GM12878 (cell line): ENCODE results near the gene CCDC197. TPM values are rescaled to one million over a fixed set of nuclear protein-coding genes. Genes with fewer than 3 reads are reported as not detected.

Experiments used
- ATAC-seq: fragments of 200-7000 bp; cut with Tn5 transposase; 3 replicates; pipeline ENCODE4 v1.9.1; 2020; ENCODE audit warnings: mild to moderate bottlenecking, moderate library complexity
- BruUV-seq: library from RNA; stranded (reverse); fragments of 400-500 nt; replicated peaks from 2 replicates; lab custom pipeline; 2021; lab: Mats Ljungman, UMichigan
- CTCF ChIA-PET: fragments of 300-600 bp; sonication (Branson Sonifier 250); formaldehyde crosslinking; extraction: SDS; loops from one replicate; lab custom pipeline; 2021; ENCODE audit warnings: inconsistent platforms; lab: Yijun Ruan, JAX
- POLR2A ChIA-PET: fragments of 350-600 bp; formaldehyde crosslinking; extraction: SDS; loops from one replicate; lab custom pipeline; 2021; ENCODE audit warnings: inconsistent platforms; lab: Charles Lee
- RAD21 ChIA-PET: fragments of 300-600 bp; sonication (Branson Sonifier 250); formaldehyde crosslinking; loops from one replicate; lab custom pipeline; 2023; ENCODE audit warnings: antibody characterized with exemption; ENCODE audit not compliant: unreplicated experiment; lab: Charles Lee
- SMC1A ChIA-PET: fragments of 300-600 bp; sonication (Branson Sonifier 250); formaldehyde crosslinking; loops from one replicate; lab custom pipeline; 2023; ENCODE audit not compliant: unreplicated experiment, uncharacterized antibody; lab: Charles Lee
- DNase-seq: peaks from one replicate; pipeline ENCODE4 v3.0.0-alpha.2; 2011; ENCODE audit warnings: low read depth, low spot score
- FAIRE-seq: peaks from 3 replicates; lab custom pipeline; 2011; peaks lifted over from hg19 to GRCh38; lab: Jason Lieb, UNC
- H2AFZ ChIP-seq: 2 replicates; pipeline ENCODE4 v1.6.0; 2011; ENCODE audit warnings: low read depth, low read length, control low read depth; ENCODE audit not compliant: control insufficient read depth
- H3K27ac ChIP-seq: 2 replicates; pipeline ENCODE4 v1.5.1; 2011; ENCODE audit warnings: control low read depth; ENCODE audit not compliant: control insufficient read depth, insufficient read depth
- H3K27me3 ChIP-seq, 2 experiments: replicated peaks in 1 of 2; 2 replicates each; pipeline versions ENCODE4 v1.6.0 to v1.6.1; 2011; ENCODE audit warnings: low read length in 1 of 2; ENCODE audit not compliant: control insufficient read depth in 2 of 2, insufficient read depth in 2 of 2
- H3K36me3 ChIP-seq, 2 experiments: 2 replicates each; pipeline ENCODE4 v1.5.1; 2011; ENCODE audit warnings: low read length in 1 of 2; ENCODE audit not compliant: control insufficient read depth in 2 of 2, insufficient read depth in 2 of 2
- H3K4me1 ChIP-seq: 2 replicates; pipeline ENCODE4 v1.6.1; 2011; ENCODE audit warnings: mild to moderate bottlenecking, low read length, moderate library complexity, mixed read lengths; ENCODE audit not compliant: control insufficient read depth, insufficient read depth
- H3K4me2 ChIP-seq: 2 replicates; pipeline ENCODE4 v1.6.0; 2011; ENCODE audit warnings: control low read depth; ENCODE audit not compliant: control insufficient read depth, insufficient read depth
- H3K4me3 ChIP-seq: fragments of 200-600 bp; sonication (generic); 2 replicates; pipeline ENCODE4 v1.5.1; 2016
- H3K79me2 ChIP-seq: 2 replicates; pipeline ENCODE4 v1.6.0; 2011; ENCODE audit warnings: low read length; ENCODE audit not compliant: control insufficient read depth, insufficient read depth
- H3K9ac ChIP-seq: 2 replicates; pipeline ENCODE4 v1.8.0; 2011; ENCODE audit warnings: low read length, control low read depth, mixed read lengths; ENCODE audit not compliant: control insufficient read depth, insufficient read depth
- H3K9me3 ChIP-seq: replicated peaks from 3 replicates; pipeline ENCODE4 v1.5.1; 2011; ENCODE audit warnings: mild to moderate bottlenecking, low read length; ENCODE audit not compliant: control insufficient read depth, insufficient read depth
- H4K20me1 ChIP-seq: 2 replicates; pipeline ENCODE4 v1.6.0; 2011; ENCODE audit not compliant: control insufficient read depth, insufficient read depth
- BACH1 ChIP-seq: fragments of 450-650 bp; IDR thresholded peaks from 2 replicates; pipeline ENCODE4 v1.6.1; 2017; ENCODE audit warnings: mild to moderate bottlenecking, borderline replicate concordance
- HDGF ChIP-seq: fragments of 450-650 bp; IDR thresholded peaks from 2 replicates; pipeline ENCODE4 v1.6.1; 2016; ENCODE audit warnings: antibody characterized with exemption
- IKZF1 ChIP-seq: fragments of 450-650 bp; conservative IDR thresholded peaks from 2 replicates; pipeline ENCODE4 v1.6.1; 2017; ENCODE audit warnings: antibody characterized with exemption, mild to moderate bottlenecking
- NR2F1 ChIP-seq: fragments of 450-650 bp; conservative IDR thresholded peaks from 2 replicates; pipeline ENCODE4 v1.6.1; 2017; ENCODE audit warnings: mild to moderate bottlenecking
- ZNF24 ChIP-seq: fragments of 450-650 bp; IDR thresholded peaks from 2 replicates; pipeline ENCODE4 v1.6.1; 2017; ENCODE audit warnings: antibody characterized with exemption, mild to moderate bottlenecking
- WGBS: methylation state at CpG from one replicate; pipeline ENCODE4 v1.1.6; 2016; ENCODE audit warnings: low lambda C conversion rate; ENCODE audit not compliant: insufficient replicate concordance, insufficient coverage; ENCODE audit errors: missing lambda C conversion rate; 5-methylcytosine and 5-hydroxymethylcytosine counted together
- in situ Hi-C: fragments of 300-500 bp; cut with MboI; formaldehyde crosslinking; loops from 9 replicates; pipeline ENCODE4 v1.14.3; 2018; ENCODE audit warnings: mixed read lengths
- intact Hi-C: fragments of 100-400 bp; cut with micrococcal nuclease; formaldehyde crosslinking; loops from one replicate; pipeline ENCODE4 v1.14.2; 2022; ENCODE audit not compliant: unreplicated experiment
- polyA plus RNA-seq, 11 experiments: library from polyadenylated mRNA; depleted of rRNA in 4 of 11; unstranded in 6 of 11; stranded (reverse) in 5 of 11; fragments of >200 nt; fragmentation: Nextera tagmentation in 4 of 11; fragmentation: Illumina TruSeq in 1 of 11; extraction: Ambion mirVana in 4 of 11; extraction: Trizol in 1 of 11; gene quantifications; 1 replicate in 1 of 11; 2 replicates in 10 of 11; pipeline versions ENCODE4 v1.2.1 to v1.2.3, GENCODE V29; 2011 to 2016; ENCODE audit warnings: inconsistent platforms in 2 of 11, missing spikeins in 2 of 11, low read depth in 1 of 11
- total RNA-seq, 4 experiments: library from RNA; depleted of rRNA in 3 of 4; stranded (reverse); fragments of >200 nt in 3 of 4; fragmentation: Illumina TruSeq in 1 of 4; extraction: Trizol in 1 of 4; gene quantifications; 2 replicates each; pipeline versions ENCODE4 v1.2.1 to v1.2.3, GENCODE V29; 2013 to 2021
- TF ChIP-seq, protein P1 (sequence below): fragments of 450-650 bp; IDR thresholded peaks from 2 replicates; pipeline ENCODE4 v1.6.1; 2017; ENCODE audit warnings: mild to moderate bottlenecking, moderate library complexity

The CCDC197 gene
- total and polyA plus RNA-seq, 10 of the 15 experiments (the other 5 are each of a cell fraction or from before 2014, with no cell fraction given) = 0.12 TPM; not detected in 9

DNA sequence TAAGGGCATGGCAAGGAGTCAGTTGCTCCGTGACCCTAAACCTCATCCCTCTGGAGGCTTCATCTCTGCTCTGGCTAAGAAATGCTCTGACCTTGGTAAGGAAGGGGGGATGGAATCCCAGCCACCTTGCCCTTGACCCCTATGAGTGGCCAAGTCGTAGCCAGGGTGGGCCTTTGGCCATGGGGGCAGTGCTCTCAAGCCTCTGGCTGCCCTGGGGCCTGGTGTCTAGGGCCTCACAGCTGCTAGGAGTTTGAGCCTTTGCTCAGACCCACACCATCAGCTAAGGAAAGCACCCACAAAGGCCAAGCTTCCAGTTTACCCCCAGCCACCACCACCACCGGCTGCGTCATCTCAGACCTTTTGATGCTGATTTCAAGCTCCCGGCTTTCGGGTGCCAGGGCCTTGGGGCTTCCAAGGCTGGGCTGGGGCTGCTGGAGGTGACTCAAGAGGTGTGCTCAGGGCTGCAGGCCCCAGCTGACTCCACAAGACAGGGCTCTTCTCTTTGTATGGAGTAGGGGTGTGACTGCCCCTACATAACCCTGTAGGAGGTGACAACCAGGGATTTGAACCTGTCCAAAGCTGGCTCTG lies 24.4 kb upstream of the CCDC197 start:
- Histone ChIP-seq H3K4me1 (peaks cover 92% of the 10 kb centered on the region), H3K27me3 (no peaks in the 10 kb centered on the region), H4K20me1 (no peaks in the 10 kb centered on the region), H3K4me3 (no peak overlapping the region), H3K79me2 (no peaks in the 10 kb centered on the region), H3K9ac (no peak overlapping the region), H3K27ac (peak overlapping the region; percentile 75), H3K36me3 (no peaks in the 10 kb centered on the region), H3K4me2 (no peak overlapping the region), H3K9me3 (no peaks in the 10 kb centered on the region; the same call in 2 of the 3 replicates), H2AFZ (no peak overlapping the region)
- RAD21 ChIA-PET = interaction anchor here (1.2 to 16.9 kb wide), 6 partner anchors 9 to 164 kb away, joined by 3 to 324 read pairs (median 94); partner anchors contain the start of gene CCDC197
- DNase-seq (no peak), ATAC-seq (no peak), FAIRE-seq (no peak)
- SMC1A ChIA-PET = interaction anchor here (1.4 to 20.2 kb wide), 8 partner anchors 9 to 37 kb away, joined by 4 to 409 read pairs (median 21); partner anchors contain the start of gene CCDC197
- intact Hi-C loops = no loop called here
- in situ Hi-C loops = loop anchor here (10.0 to 25.0 kb wide), 3 partner anchors 1210 to 1690 kb away; partner anchors contain the start of gene SYNE3
- POLR2A ChIA-PET = interaction anchor here (1.6 to 6.4 kb wide), 3 partner anchors 12 to 27 kb away, joined by 7 to 128 read pairs (median 33); no protein-coding TSS in a partner anchor
- WGBS = 69% methylated on average over 6 of the region's 6 CpGs
- CTCF ChIA-PET = interaction anchor here (0.9 to 20.8 kb wide), 8 partner anchors 9 to 208 kb away, joined by 3 to 399 read pairs (median 38); partner anchors contain the start of gene CCDC197
- TF ChIP-seq BACH1 (no peak), ZNF24 (no peak), HDGF (no peak), NR2F1 (0 out of 2 replicates have a peak, but pooled peaks have one; percentile 17), IKZF1 (no peak; the same call in 1 of the 2 replicates)
- TF ChIP-seq, protein P1, sequence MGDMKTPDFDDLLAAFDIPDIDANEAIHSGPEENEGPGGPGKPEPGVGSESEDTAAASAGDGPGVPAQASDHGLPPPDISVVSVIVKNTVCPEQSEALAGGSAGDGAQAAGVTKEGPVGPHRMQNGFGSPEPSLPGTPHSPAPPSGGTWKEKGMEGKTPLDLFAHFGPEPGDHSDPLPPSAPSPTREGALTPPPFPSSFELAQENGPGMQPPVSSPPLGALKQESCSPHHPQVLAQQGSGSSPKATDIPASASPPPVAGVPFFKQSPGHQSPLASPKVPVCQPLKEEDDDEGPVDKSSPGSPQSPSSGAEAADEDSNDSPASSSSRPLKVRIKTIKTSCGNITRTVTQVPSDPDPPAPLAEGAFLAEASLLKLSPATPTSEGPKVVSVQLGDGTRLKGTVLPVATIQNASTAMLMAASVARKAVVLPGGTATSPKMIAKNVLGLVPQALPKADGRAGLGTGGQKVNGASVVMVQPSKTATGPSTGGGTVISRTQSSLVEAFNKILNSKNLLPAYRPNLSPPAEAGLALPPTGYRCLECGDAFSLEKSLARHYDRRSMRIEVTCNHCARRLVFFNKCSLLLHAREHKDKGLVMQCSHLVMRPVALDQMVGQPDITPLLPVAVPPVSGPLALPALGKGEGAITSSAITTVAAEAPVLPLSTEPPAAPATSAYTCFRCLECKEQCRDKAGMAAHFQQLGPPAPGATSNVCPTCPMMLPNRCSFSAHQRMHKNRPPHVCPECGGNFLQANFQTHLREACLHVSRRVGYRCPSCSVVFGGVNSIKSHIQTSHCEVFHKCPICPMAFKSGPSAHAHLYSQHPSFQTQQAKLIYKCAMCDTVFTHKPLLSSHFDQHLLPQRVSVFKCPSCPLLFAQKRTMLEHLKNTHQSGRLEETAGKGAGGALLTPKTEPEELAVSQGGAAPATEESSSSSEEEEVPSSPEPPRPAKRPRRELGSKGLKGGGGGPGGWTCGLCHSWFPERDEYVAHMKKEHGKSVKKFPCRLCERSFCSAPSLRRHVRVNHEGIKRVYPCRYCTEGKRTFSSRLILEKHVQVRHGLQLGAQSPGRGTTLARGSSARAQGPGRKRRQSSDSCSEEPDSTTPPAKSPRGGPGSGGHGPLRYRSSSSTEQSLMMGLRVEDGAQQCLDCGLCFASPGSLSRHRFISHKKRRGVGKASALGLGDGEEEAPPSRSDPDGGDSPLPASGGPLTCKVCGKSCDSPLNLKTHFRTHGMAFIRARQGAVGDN = peak; percentile 71
- BruUV-seq = no TSS peak
